Stimulated activated CD4-positive, alpha-beta T cell treated with anti-CD3 and anti-CD28 coated beads, TNF-alpha, amount 100 ng/mL, for 1 hour (primary cell): ENCODE data around the gene RLN2.

ENCODE experiments used
- DNase-seq, 3 donors: peaks; one replicate each; pipeline ENCODE4 v3.0.0-alpha.2; 2020; ENCODE audit warnings: low read depth in 3 of 3, low spot score in 1 of 3

RLN2 gene

GRCh38 chr9:5269249-5269715 is 35.2 kb downstream of the RLN2 start:
- no peak for DNase-seq

- DNase-seq: no peak
Observed at GRCh38 chr9:5265939-5266338, 38.6 kb downstream of the RLN2 start.

- DNase-seq: no peak
Observed at GRCh38 chr9:5264219-5264595, 40.3 kb downstream of the RLN2 start.

- DNase-seq: no peak
Observed at GRCh38 chr9:5263351-5264218, 40.9 kb downstream of the RLN2 start.
